ENCODE results near the gene STT3B. TPM values are rescaled to one million over a fixed set of nuclear protein-coding genes. Genes with fewer than 3 reads are reported as not detected.

STT3B gene
- total and polyA plus RNA-seq, 5 donors from 2014 or later: 85.1 to 108 (median 90.8) TPM

GRCh38 chr3:31576521-31576920, 43.8 kb downstream of the STT3B start:
- Histone ChIP-seq H3K9me3 (ENCODE audit: control insufficient read depth in 2 of 2, low read length in 2 of 2) (no peaks in the 10 kb centered on the region), H3K4me1 (ENCODE audit: control insufficient read depth, insufficient read depth, low read length, poor library complexity, severe bottlenecking) (peaks cover 32% of the 10 kb centered on the region), H3K4me3 (ENCODE audit: low read depth, low read length) (no peak overlapping the region), H3K27ac (ENCODE audit: insufficient read depth, low read length, poor library complexity, severe bottlenecking) (no peak overlapping the region), H3K36me3 (ENCODE audit: control insufficient read depth, insufficient read depth, low read length) (peaks cover 23% of the 10 kb centered on the region), H3K27me3 (ENCODE audit: control insufficient read depth, insufficient read depth, low read length) (no peaks in the 10 kb centered on the region)
- DNase-seq: no peak
- Mint-ChIP-seq H3K4me3 (peak overlapping the region in 1 of 4 donors; percentile 42), H3K36me3 (peaks cover 19% of the 10 kb centered on the region), H3K9me3 (no peaks in the 10 kb centered on the region), H3K4me1 (peaks cover 17 to 41% (median 32%) of the 10 kb centered on the region in 4 donors), H3K27ac (no peak overlapping the region), H3K27me3 (no peaks in the 10 kb centered on the region)
- no peak for ATAC-seq (ENCODE audit: low read depth in 2 of 2)

GRCh38 chr3:31577232-31577631, 44.5 kb downstream of the STT3B start:
- H3K36me3 Mint-ChIP-seq: peaks cover 25% of the 10 kb centered on the region

DNA sequence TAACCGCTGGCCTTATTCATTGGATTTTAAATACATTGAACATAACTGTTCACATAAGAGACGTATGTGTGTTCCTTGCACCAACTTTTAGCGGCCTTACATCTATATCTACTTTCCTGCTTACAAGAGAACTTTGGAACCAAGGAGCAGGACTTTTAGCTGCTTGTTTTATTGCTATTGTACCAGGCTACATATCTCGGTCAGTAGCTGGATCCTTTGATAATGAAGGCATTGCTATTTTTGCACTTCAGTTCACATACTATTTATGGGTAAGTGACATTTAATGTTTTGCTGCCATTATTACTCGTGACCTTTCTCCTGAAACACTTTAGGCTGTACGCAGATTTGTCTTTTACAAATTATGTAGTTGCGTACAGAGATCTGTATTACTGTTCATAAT, 47.1 kb downstream of the STT3B start:
- ATAC-seq (ENCODE audit: low read depth in 2 of 2) (no peak), DNase-seq (no peak)
- peaks cover 43% of the 10 kb centered on the region for H3K36me3 Mint-ChIP-seq
- Histone ChIP-seq H3K4me1 (ENCODE audit: control insufficient read depth, insufficient read depth, low read length, poor library complexity, severe bottlenecking) (peaks cover 19% of the 10 kb centered on the region), H3K27me3 (ENCODE audit: control insufficient read depth, insufficient read depth, low read length) (no peaks in the 10 kb centered on the region), H3K4me3 (ENCODE audit: low read depth, low read length) (no peak overlapping the region), H3K27ac (ENCODE audit: insufficient read depth, low read length, poor library complexity, severe bottlenecking) (no peak overlapping the region), H3K36me3 (ENCODE audit: control insufficient read depth, insufficient read depth, low read length) (peaks cover 42% of the 10 kb centered on the region), H3K9me3 (ENCODE audit: control insufficient read depth in 2 of 2, low read length in 2 of 2) (no peaks in the 10 kb centered on the region)
- H3K4me3 Mint-ChIP-seq: no peak overlapping the region
- no peaks in the 10 kb centered on the region for H3K27me3 Mint-ChIP-seq
- peaks cover 43 to 62% (median 58%) of the 10 kb centered on the region in 4 donors for H3K4me1 Mint-ChIP-seq
- no peaks in the 10 kb centered on the region for H3K9me3 Mint-ChIP-seq
- H3K27ac Mint-ChIP-seq: no peak overlapping the region

More at GRCh38 chr3:31577232-31577631, 44.5 kb downstream of the STT3B start:
- DNase-seq (no peak), ATAC-seq (ENCODE audit: low read depth in 2 of 2) (no peak)
- no peak overlapping the region for H3K27ac ChIP-seq (ENCODE audit: insufficient read depth, low read length, poor library complexity, severe bottlenecking)
- no peaks in the 10 kb centered on the region for H3K27me3 ChIP-seq (ENCODE audit: control insufficient read depth, insufficient read depth, low read length)
- Mint-ChIP-seq H3K4me3 (no peak overlapping the region), H3K27ac (peak overlapping the region in 1 of 3 donors; percentile 20), H3K9me3 (no peaks in the 10 kb centered on the region), H3K4me1 (peaks cover 21 to 45% (median 39%) of the 10 kb centered on the region in 4 donors), H3K27me3 (no peaks in the 10 kb centered on the region)
- H3K9me3 ChIP-seq (ENCODE audit: control insufficient read depth in 2 of 2, low read length in 2 of 2): no peaks in the 10 kb centered on the region
- H3K36me3 ChIP-seq (ENCODE audit: control insufficient read depth, insufficient read depth, low read length): peaks cover 23% of the 10 kb centered on the region
- H3K4me3 ChIP-seq (ENCODE audit: low read depth, low read length): no peak overlapping the region
- peaks cover 32% of the 10 kb centered on the region for H3K4me1 ChIP-seq (ENCODE audit: control insufficient read depth, insufficient read depth, low read length, poor library complexity, severe bottlenecking)

GRCh38 chr3:31580645-31581044, 47.9 kb downstream of the STT3B start:
- peaks cover 11% of the 10 kb centered on the region for H3K4me1 ChIP-seq (ENCODE audit: control insufficient read depth, insufficient read depth, low read length, poor library complexity, severe bottlenecking)
- H3K9me3 Mint-ChIP-seq: peaks cover 0 to 2% (median 0%) of the 10 kb centered on the region in 7 donors
- H3K27ac ChIP-seq (ENCODE audit: insufficient read depth, low read length, poor library complexity, severe bottlenecking): no peak overlapping the region
- H3K27ac Mint-ChIP-seq: peak overlapping the region in 1 of 3 donors; percentile 6
- peaks cover 47% of the 10 kb centered on the region for H3K36me3 Mint-ChIP-seq
- H3K4me1 Mint-ChIP-seq: peaks cover 46 to 69% (median 54%) of the 10 kb centered on the region in 4 donors
- no peaks in the 10 kb centered on the region for H3K27me3 ChIP-seq (ENCODE audit: control insufficient read depth, insufficient read depth, low read length)
- H3K4me3 ChIP-seq (ENCODE audit: low read depth, low read length): no peak overlapping the region
- no peaks in the 10 kb centered on the region for H3K27me3 Mint-ChIP-seq
- H3K36me3 ChIP-seq (ENCODE audit: control insufficient read depth, insufficient read depth, low read length): peaks cover 45% of the 10 kb centered on the region
- ATAC-seq (ENCODE audit: low read depth in 2 of 2): no peak
- H3K4me3 Mint-ChIP-seq: no peak overlapping the region
- no peaks in the 10 kb centered on the region for H3K9me3 ChIP-seq (ENCODE audit: control insufficient read depth in 2 of 2, low read length in 2 of 2)
- no peak for DNase-seq

GRCh38 chr3:31581660-31582059, 48.9 kb downstream of the STT3B start:
- Mint-ChIP-seq H3K36me3 (peaks cover 56% of the 10 kb centered on the region), H3K4me3 (peak overlapping the region in 2 of 4 donors; percentile 29 to 36), H3K27ac (peak overlapping the region in 2 of 3 donors; percentile 3 to 52), H3K4me1 (peaks cover 48 to 76% (median 58%) of the 10 kb centered on the region in 4 donors), H3K9me3 (peaks cover 0 to 3% (median 0%) of the 10 kb centered on the region in 7 donors), H3K27me3 (no peaks in the 10 kb centered on the region)
- peaks cover 7% of the 10 kb centered on the region for H3K4me1 ChIP-seq (ENCODE audit: control insufficient read depth, insufficient read depth, low read length, poor library complexity, severe bottlenecking)
- H3K4me3 ChIP-seq (ENCODE audit: low read depth, low read length): no peak overlapping the region
- H3K36me3 ChIP-seq (ENCODE audit: control insufficient read depth, insufficient read depth, low read length): peaks cover 47% of the 10 kb centered on the region
- H3K27ac ChIP-seq (ENCODE audit: insufficient read depth, low read length, poor library complexity, severe bottlenecking): no peak overlapping the region
- ATAC-seq (ENCODE audit: low read depth in 2 of 2): no peak
- H3K9me3 ChIP-seq (ENCODE audit: control insufficient read depth in 2 of 2, low read length in 2 of 2): no peaks in the 10 kb centered on the region
- H3K27me3 ChIP-seq (ENCODE audit: control insufficient read depth, insufficient read depth, low read length): no peaks in the 10 kb centered on the region
- no peak for DNase-seq

DNA sequence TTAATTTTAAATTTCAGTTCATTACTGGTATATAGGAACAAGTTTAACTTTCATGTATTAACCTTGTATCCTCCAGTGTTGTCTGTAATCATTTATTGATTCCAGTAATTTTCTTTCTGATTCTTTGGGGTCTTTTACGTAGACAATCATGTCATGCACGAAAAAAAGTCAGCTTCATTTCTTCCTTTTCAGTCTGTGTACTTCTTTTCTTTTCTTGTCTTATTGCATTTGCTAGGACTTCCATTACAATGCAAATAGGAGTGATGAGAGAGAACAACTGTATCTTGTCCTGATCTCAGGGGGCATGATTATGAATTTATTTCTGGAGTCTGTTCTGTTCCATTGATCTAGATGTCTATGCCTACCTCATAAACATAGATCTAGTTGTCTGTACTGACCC, 56.5 kb downstream of the STT3B start:
- Mint-ChIP-seq H3K27ac (peak overlapping the region in 1 of 3 donors; percentile 16), H3K4me3 (peak overlapping the region in 1 of 4 donors; percentile 29), H3K9me3 (peaks cover 7 to 41% (median 17%) of the 10 kb centered on the region in 7 donors), H3K4me1 (peaks cover 27 to 58% (median 38%) of the 10 kb centered on the region in 4 donors), H3K36me3 (peaks cover 83% of the 10 kb centered on the region), H3K27me3 (no peaks in the 10 kb centered on the region)
- peaks cover 64% of the 10 kb centered on the region for H3K36me3 ChIP-seq (ENCODE audit: control insufficient read depth, insufficient read depth, low read length)
- no peak overlapping the region for H3K27ac ChIP-seq (ENCODE audit: insufficient read depth, low read length, poor library complexity, severe bottlenecking)
- H3K27me3 ChIP-seq (ENCODE audit: control insufficient read depth, insufficient read depth, low read length): no peaks in the 10 kb centered on the region
- H3K9me3 ChIP-seq (ENCODE audit: control insufficient read depth in 2 of 2, low read length in 2 of 2): peaks cover 20 to 29% of the 10 kb centered on the region in 2 experiments
- DNase-seq: no peak
- H3K4me3 ChIP-seq (ENCODE audit: low read depth, low read length): no peak overlapping the region
- no peak for ATAC-seq (ENCODE audit: low read depth in 2 of 2)
- H3K4me1 ChIP-seq (ENCODE audit: control insufficient read depth, insufficient read depth, low read length, poor library complexity, severe bottlenecking): no peaks in the 10 kb centered on the region

DNA sequence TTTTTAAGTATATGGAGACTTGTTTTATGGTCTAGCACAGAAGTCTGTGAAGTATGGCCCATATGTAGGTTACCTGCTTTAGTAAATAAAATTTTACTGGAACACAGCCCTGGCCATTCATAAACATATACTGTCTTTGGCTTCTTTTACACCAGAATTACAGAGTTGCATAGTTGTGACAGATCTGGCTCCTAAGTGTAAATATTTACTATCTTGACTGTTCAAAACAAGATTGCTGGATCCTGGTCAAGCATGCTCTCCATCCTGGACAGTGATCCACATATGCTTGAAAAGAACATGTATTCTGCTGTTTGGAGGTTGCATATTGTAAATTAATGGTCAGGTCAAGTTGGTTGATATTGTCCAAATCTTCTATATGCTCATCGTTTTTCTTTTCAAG, 57.9 kb downstream of the STT3B start:
- no peak overlapping the region for H3K27ac ChIP-seq (ENCODE audit: insufficient read depth, low read length, poor library complexity, severe bottlenecking)
- H3K9me3 Mint-ChIP-seq: peaks cover 7 to 41% (median 15%) of the 10 kb centered on the region in 7 donors
- peaks cover 90% of the 10 kb centered on the region for H3K36me3 Mint-ChIP-seq
- no peak overlapping the region for H3K4me3 Mint-ChIP-seq
- peaks cover 5% of the 10 kb centered on the region for H3K4me1 ChIP-seq (ENCODE audit: control insufficient read depth, insufficient read depth, low read length, poor library complexity, severe bottlenecking)
- peaks cover 35 to 54% (median 46%) of the 10 kb centered on the region in 4 donors for H3K4me1 Mint-ChIP-seq
- no peaks in the 10 kb centered on the region for H3K27me3 ChIP-seq (ENCODE audit: control insufficient read depth, insufficient read depth, low read length)
- H3K36me3 ChIP-seq (ENCODE audit: control insufficient read depth, insufficient read depth, low read length): peaks cover 70% of the 10 kb centered on the region
- ATAC-seq (ENCODE audit: low read depth in 2 of 2) (no peak), DNase-seq (no peak)
- H3K27ac Mint-ChIP-seq: no peak overlapping the region
- H3K27me3 Mint-ChIP-seq: no peaks in the 10 kb centered on the region
- H3K4me3 ChIP-seq (ENCODE audit: low read depth, low read length): no peak overlapping the region
- H3K9me3 ChIP-seq (ENCODE audit: control insufficient read depth in 2 of 2, low read length in 2 of 2): peaks cover 20 to 29% of the 10 kb centered on the region in 2 experiments

DNA sequence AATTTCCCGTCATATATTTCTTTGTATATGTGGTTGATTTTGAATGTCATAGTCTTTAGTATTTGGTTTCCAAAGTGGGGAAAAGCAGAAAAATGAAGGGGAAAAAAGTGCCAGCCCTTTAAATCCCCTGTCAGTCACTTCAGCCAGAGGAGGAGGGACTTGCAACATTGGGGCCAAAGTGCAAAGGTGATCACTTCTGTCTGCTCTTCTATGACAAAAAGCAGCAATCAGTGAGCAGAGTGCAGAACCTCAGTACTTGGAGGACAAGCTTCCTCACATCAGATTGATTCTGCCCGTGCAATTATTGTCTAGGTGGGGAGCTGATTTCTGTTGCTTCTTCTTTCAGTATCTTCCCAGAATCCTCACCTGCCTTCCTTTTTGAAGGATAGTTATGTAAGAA, 60.0 kb downstream of the STT3B start:
- DNase-seq (no peak), ATAC-seq (ENCODE audit: low read depth in 2 of 2) (no peak)
- H3K27me3 ChIP-seq (ENCODE audit: control insufficient read depth, insufficient read depth, low read length): no peaks in the 10 kb centered on the region
- Mint-ChIP-seq H3K27me3 (no peaks in the 10 kb centered on the region), H3K4me3 (no peak overlapping the region), H3K4me1 (peaks cover 37 to 54% (median 50%) of the 10 kb centered on the region in 4 donors), H3K9me3 (peaks cover 6 to 41% (median 15%) of the 10 kb centered on the region in 7 donors), H3K27ac (no peak overlapping the region), H3K36me3 (peaks cover 79% of the 10 kb centered on the region)
- H3K36me3 ChIP-seq (ENCODE audit: control insufficient read depth, insufficient read depth, low read length): peaks cover 68% of the 10 kb centered on the region
- H3K4me3 ChIP-seq (ENCODE audit: low read depth, low read length): no peak overlapping the region
- H3K27ac ChIP-seq (ENCODE audit: insufficient read depth, low read length, poor library complexity, severe bottlenecking): no peak overlapping the region
- peaks cover 20 to 27% of the 10 kb centered on the region in 2 experiments for H3K9me3 ChIP-seq (ENCODE audit: control insufficient read depth in 2 of 2, low read length in 2 of 2)
- peaks cover 12% of the 10 kb centered on the region for H3K4me1 ChIP-seq (ENCODE audit: control insufficient read depth, insufficient read depth, low read length, poor library complexity, severe bottlenecking)
